ENCODE results near the gene RCAN1.
"Not testable (repeated sequence)": the region's sequence is repeated elsewhere in the genome, so short reads cannot be mapped to it uniquely, and the experiment has no call there.

RCAN1 gene

DNA sequence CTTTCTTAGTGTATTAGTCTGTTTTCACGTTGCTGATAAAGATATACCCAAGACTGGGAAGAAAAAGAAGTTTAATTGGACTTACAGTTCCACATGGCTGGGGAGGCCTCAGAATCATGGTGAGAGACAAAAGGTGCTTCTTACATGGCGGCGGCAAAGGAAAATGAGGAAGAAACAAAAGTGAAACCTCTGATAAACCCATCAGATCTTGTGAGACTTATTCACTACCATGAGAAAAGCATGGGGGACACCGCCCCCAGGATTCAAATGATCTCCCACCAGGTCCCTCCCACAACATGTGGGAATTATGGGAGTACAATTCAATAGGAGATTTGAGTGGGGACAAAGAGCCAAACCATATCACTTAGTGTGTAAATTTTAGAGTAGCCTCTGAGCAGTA, 46.1 kb downstream of the RCAN1 start:
- not testable (repeated sequence) for DNase-seq

DNA sequence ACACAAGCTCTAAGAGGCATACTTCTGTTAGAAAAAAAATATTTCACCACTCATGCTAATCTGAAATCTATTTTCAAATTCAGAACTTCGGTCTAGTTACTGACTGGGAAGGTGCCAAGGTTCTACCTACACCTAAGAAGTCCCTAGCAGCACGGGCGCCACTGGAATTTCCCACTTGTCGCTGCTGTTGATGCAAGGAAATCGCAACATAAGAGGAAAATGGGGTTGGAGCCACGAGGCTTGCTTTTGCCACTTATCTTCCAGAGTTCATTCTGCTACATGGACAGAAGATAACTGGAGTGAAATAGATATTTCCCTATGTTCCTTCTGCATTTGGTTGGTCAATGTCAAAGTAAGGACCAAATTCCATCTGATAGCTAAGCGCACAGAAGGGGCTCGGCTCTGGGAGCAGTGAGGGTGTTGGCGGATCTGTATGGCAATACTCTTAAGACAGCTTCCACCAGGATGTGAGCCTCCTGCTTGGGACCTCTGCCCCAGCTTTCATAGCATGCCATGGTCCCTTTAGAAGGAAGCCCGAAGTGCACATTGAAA, 47.2 kb downstream of the RCAN1 start:
- no peak for DNase-seq

DNA sequence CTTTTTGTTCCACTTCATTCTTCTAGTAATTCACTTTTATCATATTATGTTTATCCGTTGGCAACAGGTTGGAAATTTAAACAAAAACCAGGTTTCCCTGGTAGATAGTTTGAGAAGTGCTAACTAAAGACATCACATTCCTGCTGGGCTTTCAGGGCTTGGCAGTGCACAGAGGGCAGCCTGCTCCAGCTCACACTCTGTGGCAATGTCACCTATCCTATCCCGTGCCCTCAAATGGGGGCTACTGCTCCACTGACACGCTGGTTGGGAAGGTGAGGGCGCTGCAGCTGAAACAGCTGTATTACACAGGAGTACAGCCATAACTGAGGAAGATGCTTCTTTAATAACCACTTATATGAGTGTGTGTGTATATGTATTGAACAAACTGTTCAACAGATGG, 49.7 kb downstream of the RCAN1 start:
- DNase-seq, result no peak

DNA sequence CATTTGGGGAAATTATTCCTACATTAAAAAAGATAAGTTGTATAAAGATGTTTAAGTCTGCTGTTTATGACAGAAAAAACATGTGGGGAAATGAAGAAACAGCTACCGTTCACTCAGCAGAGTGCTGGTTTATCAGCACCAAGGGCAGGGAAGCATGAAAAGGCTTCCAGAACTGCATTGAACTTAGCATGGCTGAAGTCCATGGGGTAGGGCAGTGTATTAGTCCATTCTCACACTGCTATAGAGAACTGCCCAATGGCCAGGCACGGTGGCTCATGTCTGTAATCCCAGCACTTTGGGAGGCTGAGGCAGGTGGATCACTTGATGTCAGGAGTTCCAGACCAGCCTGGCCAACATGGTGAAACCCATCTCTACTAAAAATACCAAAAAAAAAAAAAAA, 51.5 kb downstream of the RCAN1 start:
- DNase-seq, result not testable (repeated sequence)

DNA sequence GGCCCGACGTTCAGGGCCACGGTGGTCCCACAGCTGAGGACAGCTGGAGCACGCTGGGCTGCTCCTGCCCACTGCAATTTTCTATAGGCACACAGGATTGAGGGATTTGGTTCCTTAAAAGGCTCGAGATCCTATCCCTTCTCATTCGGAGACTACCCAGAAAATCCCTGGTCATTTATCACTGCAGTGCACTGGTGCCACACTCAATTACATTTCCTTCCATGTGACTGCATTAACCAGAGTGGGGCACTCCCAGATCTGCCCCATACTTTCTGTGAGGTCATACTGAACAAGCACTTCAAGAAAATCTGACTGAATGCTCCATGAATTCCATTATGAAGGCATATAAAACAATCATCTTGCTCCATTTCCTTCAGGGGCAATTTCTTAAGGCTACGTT, 53.1 kb downstream of the RCAN1 start:
- no peak for DNase-seq

DNA sequence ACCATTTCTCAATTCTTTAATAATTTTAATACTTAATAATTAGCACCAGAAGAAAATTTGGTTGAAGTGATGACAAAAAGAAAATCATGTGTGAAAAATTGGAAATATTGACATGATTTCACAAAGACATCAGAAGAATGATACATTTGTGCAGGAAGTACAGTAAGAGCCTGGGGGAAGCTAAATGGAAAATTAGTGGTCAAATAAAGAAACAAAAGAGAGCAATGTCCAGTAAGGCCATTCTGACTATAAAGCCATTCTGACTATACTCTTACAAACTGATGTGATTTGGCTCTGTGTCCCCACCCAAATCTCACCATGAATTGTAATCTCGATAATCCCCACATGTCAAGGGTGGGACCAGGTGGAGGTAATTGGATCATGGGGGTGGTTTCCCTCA, 54.3 kb downstream of the RCAN1 start:
- no peak for DNase-seq

DNA sequence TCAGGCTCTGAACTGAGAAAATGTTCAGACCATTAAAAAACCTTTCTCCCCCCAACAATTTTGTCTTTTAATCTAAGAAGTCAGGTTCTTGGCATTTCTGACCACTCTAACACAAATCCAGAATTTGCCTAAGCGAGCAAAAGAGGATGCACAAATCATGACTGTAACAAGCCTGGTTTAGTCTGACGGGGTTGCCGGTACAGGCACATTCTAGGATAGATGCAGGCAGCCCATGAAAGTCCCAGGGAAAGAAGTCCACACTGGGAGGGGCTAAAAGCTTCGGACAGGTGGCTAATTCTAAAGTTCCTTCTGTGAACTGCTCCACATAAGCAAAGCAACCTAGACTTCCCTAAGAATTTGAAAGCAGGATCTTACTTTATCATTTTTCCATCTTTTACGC, 54.9 kb downstream of the RCAN1 start:
- no peak for DNase-seq

DNA sequence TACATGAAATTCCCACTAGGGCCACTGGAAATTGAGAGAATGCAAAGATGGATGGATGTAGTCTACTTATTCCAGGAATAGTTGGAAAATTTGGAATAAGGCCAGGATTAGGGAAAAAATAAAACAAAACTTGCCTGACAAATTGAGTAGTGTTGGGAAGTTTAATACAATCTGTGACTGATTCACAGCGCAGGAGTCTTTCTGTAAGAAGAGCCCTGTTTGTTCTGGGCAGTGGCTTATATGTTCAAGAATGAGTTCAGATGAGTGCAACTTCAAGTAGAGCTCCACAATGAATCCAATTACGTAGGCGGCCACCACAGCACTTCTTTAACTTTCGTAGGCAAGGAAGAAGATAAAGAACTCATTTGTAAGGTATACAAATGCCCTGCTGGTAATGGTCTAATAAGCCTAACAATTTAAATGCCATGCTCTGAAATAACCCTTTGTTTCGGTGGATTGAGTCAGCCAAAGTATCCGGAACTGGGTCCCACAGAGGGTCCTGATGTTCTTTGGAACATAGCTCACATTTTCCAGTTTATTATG, 55.8 kb downstream of the RCAN1 start:
- DNase-seq, result no peak

DNA sequence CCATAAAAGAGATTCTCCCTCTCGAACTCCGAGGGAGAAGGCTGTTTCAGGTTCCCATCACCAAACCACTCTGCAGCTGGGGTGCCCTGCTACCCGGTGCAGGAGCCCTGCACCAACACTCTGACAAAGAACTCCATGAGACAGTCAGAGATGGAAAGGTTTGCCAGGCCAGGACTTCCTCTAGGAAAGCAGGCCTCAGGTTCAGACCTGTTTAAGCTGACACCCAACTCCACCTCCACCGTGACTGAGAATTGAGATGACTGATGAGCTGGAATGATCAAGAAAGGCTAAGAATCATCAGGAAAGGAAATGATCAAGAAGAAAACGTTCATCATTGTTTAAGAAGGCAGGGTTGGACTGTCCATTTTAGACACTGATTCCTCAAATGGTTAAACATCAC, 56.7 kb downstream of the RCAN1 start:
- DNase-seq, result no peak

DNA sequence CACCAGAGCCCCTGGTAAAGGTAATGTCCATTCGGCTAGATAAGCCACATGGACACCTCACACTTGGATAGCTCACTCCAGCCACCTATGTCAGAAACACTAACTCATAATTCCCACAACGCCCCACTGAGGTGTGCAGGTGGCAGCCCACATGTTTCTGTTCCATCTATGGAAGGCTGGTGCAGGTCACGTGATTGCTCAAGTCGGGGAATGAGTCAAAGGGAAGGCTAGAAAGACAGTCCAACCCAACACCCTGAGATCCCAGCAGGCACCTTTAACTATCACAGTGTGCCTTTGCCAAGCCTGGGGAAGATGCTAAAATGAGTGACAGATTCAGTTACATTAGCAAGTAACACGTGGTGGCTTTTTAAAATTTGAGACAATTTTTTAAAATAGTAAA, 57.7 kb downstream of the RCAN1 start:
- DNase-seq, result no peak

DNA sequence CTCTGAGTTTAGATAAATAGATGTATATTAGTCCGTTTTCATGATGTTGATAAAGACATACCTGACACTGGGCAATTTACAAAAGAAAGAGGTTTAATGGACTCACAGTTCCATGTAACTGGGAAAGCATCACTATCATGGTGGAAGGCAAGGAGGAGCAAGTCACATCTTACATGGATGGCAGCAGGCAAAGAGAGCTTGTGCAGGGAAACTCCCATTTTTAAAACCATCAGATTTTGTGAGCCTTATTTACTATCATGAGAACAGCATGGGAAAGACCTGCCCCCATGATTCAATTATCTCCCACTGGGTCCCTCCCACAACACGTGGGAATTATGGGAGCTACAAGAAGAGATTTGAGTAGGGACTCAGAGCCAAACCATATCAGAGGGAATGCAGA, 60.2 kb downstream of the RCAN1 start:
- not testable (repeated sequence) for DNase-seq

DNA sequence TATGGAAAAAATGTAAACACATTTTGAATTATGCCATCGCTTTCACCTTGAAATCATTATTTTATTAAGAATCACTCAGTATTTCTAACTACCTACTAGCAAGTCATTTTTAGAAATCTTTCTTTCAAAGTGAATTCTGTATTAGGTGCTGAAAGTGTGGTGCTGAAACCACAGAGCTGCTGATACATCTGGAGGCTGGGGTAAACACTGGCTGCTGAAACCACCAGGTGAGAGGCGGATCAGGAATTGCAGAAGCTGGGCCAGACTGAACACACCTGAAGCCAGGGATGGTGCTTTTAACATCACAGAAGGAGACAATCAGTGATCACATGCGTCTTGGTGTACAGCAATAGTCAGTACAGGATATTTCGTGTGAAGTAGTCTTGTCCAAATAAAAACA, 60.7 kb downstream of the RCAN1 start:
- DNase-seq, result no peak

DNA sequence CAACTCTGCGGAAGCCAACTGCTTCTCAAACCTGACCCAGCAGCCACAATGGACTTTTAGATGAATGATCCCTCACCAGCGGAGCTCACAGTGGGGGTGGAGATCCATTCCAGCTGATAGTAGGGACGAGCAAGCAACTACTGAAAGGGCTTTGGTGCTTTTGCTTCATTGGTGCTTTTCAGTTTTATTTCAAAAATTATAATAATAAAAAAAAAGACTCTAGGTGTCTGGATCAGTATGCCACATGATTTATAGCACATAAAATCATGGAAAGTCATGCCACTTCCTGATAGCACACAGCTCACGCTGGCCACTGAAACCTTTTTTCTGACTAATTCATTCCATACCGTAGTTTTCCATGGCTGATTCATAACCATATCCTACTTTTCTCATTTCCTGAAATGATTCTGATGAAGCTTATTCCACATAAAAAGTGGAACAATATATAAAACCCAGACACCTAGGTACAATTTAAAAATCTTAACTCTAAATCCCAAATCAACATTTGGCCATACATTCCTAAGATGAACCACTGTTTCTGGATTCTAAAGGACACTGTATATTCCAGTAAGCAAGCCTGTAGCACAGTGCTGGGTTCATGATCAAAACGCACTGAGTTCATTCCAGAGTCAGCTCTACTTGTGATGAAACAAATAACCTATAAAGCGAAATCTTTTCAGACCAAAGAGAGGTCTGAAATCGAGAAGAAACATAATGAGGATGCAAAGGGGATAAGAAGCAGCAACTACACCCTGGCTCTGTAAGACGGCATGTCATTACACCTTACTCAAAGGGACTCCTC, 61.6 kb downstream of the RCAN1 start:
- DNase-seq, result no peak

DNA sequence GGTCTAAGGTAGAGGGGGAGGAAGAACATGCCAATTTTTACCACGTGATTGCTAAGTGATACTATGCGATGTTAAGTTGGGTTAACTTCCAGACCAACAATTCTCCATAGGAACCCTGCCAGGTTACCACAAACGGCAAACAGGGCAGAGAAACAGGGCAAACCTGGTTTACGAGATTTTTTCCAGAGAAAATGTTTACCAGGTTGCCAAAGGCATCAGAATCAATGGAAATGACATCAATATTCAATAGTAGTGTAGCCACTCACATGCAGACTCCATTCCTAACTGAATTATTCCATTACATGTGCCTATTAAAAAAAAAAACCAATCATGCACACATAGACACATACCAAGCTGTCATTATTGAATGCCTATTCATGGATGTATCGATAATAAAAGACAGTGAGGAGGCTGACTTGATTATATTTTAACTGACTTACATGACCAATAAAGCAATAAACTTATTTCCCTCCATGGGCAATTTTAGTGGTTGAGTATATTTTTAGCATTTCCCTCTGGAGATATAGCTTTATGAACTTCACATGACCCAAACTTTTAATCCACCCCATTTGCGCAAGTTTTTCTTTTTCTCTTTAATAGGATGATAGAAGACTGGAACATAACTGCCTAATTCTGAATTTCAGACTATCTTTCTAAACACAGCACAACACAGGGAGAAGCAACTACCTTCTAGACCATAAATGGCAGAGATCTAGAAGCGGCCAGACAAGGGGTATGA, 62.4 kb downstream of the RCAN1 start:
- DNase-seq, result no peak

DNA sequence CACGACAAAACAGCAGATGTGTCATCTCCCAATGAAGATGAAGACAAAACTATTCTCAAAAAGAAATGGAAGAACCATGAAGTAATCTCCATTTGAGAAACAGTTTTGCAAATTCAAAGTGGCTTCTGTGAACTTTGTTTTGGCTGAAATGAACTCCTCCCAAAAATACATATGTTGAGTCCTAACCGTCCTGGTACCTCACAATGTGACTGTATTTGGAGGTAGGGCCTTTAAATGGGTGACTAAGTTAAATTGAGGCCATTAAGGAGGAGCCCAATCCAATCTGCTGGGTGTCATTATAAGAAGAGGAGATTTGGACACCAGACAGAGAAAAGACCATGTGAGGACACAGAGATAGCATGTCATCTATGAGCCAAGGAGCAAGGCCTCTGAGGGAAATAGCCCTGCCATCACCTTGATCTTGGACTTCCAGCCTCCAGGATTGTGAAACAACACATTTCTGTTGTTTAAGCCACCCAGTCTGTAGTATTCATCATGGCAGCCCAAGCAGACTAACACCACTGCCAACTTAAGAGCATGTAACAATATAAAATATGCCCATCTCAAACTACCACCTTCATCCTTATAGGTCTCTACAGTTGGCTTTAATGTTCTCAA, 64.6 kb downstream of the RCAN1 start:
- DNase-seq, result no peak

DNA sequence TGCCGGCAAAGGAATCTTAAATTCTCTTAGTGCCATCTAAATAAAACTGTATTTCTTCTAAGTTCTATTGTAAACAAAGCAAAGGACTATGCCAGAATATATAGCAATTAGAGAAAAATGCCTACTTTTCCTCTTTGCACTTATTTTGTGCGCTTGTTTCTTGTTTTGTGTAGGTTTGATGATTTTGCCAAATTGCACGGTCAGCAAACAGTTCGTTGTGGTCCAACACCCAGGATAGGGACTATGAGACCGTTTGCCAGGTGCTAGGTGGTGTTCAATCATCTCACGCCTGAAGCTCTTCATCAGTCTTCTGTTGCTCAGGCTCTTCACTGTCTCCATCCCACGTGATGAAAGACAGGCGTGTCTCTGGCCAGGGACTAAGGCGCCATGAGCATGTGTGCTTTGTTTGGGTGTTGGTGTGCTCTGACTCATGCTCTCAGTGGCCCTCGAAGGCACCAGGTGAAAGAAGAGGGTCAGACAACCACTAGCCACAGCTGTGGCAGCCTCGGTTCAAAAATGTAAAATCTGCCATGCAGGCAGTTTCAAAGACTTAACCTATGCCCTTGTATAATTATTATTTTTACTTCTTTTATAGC, 66.0 kb downstream of the RCAN1 start:
- no peak for DNase-seq

DNA sequence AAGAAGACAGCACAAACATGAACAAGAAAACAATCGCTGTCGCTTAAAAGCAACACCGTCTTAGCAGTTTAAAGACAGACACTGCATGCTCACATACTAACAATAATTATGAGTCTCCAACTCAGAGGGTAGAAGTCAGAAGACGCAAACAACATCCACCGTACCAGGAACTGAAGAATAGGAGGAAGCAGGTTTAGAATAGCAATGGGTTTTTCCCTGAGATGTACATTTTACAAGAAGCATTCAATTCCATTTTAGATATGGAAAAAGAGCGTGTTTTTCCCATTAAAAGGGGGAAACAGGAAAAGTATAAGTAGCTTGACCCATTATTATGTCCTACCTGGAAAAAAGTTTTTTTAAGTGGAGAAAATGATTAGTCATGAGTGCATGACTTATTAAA, 68.4 kb downstream of the RCAN1 start:
- DNase-seq, result no peak

DNA sequence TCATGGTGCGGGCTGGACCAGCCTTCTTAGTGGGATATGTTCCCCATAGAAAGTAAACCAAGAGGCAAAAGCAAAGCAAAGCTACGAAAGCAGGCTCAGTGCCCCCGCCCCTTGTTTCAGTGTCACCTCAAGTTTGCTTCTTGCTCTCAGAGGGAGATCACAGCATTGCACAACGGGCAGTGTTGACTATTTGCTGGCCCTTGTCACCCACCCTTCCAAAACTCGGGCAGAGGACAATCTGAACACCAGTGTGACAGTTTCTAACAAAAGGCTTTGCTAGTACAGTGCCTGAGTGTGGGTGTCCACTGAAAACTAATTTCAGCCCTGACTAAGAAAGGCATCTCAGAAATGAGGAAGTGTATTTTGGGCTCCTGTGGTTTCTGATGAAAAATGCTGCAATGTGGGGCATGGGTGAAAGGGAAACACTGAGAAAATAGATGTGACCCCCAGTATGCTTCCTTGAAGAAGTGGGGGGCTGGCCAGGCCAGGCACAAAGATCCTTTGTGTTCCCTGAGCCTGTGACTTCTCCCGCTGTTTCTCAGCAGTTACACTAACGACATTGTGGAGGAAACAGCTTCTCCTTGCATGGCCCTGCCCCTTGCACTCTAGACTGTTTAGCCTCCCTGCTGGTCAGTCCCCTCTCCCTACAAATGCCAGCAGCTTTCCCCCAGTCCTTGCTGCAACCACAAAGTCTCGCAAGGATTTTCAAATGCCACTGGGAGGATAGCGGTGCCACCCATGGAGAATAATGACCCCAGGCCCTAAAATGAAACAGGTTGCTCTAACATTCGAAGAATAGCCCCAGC, 69.6 kb downstream of the RCAN1 start:
- DNase-seq, result no peak

DNA sequence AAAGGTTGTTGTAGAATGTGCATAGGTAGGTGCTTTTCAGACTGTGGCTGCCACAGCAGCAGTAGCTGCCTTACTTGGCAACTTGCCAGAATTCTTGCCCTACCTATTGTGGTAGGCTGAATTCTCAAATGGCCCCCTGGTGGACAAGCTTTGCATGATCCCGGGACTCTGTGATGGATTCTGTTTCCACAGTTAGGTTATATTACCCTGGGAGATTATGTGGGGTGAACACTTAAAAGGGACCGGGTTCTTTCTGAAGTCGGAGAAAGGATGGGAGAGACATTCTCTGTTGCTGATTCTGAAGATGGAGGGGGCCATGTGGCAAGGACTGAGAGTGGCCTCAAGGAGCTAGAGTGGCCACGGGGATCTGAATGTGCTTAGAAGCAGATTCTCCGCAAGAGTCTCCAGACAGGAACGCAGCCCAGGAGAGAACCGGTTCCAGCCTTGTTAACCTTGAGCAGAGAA, 70.8 kb downstream of the RCAN1 start:
- DNase-seq, result no peak

DNA sequence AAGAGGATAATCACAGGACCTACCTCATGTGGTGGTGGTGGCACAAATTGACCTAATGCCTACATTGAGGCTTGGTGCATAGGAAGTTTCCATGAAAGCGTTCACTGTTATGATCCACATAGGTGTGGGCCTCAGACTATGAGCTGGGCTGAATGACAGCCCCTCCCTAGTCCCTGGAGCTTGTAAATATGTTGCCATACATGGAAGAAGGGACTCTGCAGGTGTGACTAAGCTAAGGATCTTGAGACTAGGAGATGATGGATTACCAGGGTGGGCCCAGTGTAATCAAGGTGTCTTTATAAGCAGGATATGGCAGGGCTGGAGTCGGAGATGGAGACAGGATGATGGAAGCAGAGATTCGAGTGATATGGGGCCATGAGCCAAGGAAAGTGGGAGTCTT, 71.9 kb downstream of the RCAN1 start:
- DNase-seq, result no peak

DNA sequence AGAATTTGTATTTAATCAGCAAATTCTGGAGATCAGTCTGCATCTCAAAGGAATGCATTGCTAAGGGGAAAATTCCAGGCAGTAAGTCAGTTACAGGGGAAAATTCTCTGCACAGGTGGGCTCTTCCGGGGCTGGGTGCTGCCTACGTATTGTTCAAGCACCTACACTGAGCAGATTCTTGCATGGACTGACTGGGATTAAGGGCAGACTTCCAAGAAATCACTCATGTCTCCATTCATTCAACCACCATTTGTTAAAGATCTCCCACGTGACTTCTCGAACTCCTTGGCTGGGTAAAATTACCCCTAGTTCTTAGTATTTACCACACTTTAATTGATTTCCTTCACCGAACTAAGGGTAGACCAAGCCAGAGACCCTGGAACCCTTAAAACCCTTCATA, 74.7 kb downstream of the RCAN1 start:
- no peak for DNase-seq

DNA sequence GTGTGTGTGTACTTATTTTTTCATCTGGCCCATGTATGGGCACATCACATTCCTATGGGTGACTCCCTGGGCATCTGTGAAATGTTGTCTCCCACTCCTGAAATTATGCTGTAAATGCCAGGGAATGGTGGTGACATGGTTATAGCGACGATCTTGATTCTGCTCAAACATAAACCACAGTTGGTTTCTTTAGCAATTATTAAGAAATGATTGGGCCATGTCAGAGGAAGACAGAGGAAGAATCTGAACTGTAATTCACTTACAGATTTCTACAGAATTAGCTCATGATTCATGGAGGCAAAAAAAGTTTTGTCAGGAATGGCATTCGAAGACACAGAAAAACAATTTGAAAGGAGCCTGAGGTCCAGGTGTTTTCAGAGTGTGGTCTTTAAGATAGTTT, 77.1 kb downstream of the RCAN1 start:
- DNase-seq, result no peak

Measured in NCI-H1930 (cell line).